ENCODE data around the gene CA5A.

- TF ChIP-seq EZH2 (IDR thresholded peaks at IDR 0.05) = no peak
- TF ChIP-seq FOXP2 (optimal IDR thresholded peaks at IDR 0.05; ENCODE audit: control extremely low read depth, extremely low read length, insufficient read depth) = no peak
Measured at GRCh38 chr16:87942680-87943079, 6.4 kb upstream of the CA5A start.
